HG03378 (cell line): ENCODE results near the gene SYK.
"Not testable (repeated sequence)": the region's sequence is repeated elsewhere in the genome, so short reads cannot be mapped to it uniquely, and the experiment has no call there.

Experiments used
- ATAC-seq: cut with Tn5 transposase; IDR thresholded peaks from one replicate; pipeline ENCODE4 v1.9.1; 2021; ENCODE audit warnings: mild to moderate bottlenecking, moderate library complexity; ENCODE audit not compliant: unreplicated experiment

The SYK gene

GRCh38 chr9:90795084-90795483 is 6.5 kb upstream of the SYK start:
- ATAC-seq, result peak; percentile 42

DNA sequence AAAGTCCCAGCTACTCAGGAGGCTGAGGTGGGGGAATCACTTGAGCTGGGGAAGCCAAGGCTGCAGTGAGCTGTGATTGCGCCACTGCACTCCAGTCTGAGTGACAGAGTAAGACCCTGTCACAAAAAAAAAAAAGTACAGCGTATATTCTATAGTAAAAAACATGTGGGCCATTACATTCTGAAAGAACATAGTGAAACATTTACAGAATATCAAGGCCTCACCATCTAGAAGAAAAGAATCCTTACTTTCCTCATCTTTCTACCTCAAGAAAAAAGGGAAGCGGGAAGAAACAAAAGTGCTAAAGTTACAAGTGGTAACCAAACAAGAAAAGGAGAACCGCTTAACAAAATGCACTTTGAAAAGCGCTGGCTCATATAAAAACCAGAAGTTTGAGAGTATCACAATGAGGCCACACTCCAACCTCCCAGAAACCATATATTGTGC is 5.7 kb upstream of the SYK start:
- ATAC-seq, result no peak

- no peak for ATAC-seq
Measured at GRCh38 chr9:90799271-90799852, 2.3 kb upstream of the SYK start.

GRCh38 chr9:90801973-90802322 is 329 bp downstream of the SYK start:
- ATAC-seq, result no peak

- no peak for ATAC-seq
Measured at GRCh38 chr9:90802386-90802985, 867 bp downstream of the SYK start.

DNA sequence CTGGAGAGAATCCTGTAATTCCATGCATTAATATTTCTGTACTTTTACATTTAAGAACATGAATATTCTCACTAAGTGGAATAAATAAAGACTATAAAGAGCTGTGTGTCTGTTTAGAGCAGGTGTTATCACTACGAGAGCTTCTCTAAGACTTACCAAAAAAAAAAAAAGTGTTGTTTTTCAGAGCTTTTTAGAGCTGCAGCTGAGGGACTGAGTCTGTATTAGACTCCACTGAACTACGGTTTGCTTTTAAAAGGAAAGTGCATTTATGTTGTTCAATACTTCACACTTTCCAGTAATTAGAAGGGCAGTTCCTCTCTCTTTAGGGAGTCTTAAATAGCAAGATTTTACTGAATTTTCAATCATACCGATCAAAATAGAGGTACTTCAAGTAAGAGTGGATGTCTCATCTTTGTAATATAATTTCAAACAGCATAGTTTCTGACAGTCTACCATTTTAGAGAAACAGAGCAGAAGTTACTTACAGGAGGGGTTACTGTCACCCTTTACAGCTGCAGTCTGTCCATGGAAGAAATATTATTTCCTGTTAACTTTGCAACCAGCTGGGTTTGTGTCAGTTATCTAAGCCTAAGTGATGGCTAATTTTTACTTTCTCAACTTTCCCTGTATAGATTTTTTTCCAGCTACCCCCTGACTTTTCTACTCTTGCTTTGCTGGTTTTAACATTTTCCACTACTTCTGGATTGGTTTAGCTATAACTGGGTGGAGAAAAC is 2.4 kb downstream of the SYK start:
- ATAC-seq, result no peak

GRCh38 chr9:90805006-90805996 is 3.7 kb downstream of the SYK start:
- no peak for ATAC-seq

DNA sequence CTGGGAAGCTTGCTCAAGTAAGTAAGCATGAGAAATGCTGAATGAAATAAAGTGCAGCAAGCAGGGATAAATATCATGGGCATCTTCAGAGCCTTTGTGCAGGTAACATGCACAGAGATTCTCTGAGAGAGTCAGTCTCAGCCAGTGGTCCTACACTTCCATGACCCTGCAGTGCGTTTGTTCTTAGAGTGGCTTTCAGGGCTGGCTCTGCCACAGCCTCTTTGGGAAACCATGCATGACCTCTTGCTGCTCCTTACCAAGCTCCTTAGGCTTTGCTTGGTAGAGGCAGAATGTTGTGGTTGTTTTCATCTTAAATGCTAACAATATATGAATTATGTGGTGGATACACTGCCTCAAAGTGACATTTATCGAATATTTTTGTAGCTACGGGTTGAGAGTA is 5.4 kb downstream of the SYK start:
- ATAC-seq, result no peak

- no peak for ATAC-seq
Measured at GRCh38 chr9:90808398-90808797, 6.8 kb downstream of the SYK start.

DNA sequence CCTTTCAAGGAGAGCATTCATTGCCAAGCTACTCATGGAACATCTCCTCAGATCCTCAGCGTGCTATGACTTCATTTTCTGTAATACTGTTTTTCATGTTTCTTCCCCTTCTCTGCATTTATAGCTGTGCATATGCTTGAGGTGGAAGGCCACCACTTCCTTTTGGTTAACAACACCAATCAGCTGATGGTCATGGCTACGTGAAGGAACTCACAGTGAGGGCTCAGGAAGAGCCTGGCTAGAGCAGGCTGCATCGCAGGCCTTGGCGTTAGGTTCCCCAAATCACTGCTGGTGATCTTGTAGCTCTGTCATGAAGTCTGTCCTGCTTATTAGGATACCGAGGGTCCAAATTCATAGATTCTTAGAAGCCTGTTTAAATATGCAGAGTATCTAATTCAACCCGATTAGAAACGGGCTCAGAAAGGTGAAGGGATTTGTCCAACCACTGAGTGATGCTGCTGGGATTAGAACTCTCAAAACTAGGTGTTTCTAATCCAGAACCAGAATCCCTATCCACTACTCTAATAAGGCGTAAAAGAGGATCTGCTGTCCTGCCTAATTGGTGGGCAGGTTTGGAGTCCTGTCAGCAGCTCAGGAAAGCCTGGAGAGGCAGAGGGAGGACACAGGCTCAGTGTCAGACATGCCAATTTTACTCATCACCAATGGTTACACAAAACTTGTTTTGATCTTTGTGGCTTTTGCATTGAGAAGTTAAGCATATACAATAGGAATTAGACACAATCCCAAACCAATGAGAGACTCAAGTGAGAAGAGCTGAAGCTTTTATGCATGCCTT is 7.5 kb downstream of the SYK start:
- no peak for ATAC-seq

- ATAC-seq, result no peak
Measured at GRCh38 chr9:90810691-90811090, 9.1 kb downstream of the SYK start.

DNA sequence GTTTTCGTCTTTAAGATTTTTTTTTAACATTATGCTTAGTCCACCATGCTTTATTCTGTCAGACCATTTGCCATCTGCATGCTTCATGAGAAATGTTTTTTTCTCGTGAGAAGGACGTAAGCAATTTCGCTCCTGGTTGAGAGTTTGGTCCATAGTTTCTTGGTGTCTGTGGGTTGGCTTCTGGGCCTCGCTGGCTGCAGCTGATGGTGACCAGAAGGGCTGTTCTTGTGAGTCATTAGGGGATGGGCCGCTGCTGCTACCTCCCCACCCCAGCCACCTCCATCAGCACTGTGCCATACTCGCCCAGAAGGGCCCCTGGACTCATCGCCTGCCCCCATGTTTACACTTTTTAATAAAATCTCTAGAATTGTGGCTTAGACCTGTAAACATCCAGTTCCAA is 11.4 kb downstream of the SYK start:
- ATAC-seq, result no peak

DNA sequence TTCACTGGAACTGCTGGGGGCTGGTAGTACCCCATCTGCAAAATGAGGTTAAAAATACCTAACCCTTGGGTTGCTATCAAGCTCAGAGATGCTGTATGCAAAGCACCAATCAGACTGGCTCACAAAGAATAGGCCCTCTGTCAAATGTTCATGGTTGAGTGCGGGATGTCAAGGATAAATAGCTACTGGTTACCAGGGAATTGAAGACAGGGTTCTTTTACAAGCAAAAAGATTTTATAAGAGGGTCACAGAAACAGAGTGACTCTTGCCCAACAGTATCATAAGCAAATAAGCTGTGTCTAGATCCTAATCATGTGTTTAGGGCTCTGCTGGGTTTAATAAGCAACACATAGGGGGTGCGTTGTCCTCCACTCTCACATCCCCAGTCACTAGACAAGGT is 11.9 kb downstream of the SYK start:
- no peak for ATAC-seq

DNA sequence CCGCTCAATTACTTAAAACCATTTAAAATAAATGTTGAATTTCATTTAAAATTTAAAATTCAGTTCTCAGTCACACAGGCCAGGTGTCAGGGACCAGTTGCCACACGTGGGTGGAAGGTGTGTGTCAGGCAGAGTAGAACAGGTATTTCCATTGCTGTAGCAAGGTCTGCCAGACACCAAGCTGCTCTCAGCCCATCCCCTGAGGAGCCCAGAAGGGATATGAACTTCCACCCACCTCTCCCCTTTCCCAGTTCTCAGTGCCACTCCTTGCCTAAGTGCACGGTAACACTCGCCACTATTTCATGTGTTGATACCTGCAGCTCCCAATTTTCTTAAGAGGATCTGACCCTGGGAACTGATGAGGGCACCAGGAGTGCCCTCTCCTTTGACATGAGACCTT is 12.7 kb downstream of the SYK start:
- no peak for ATAC-seq

DNA sequence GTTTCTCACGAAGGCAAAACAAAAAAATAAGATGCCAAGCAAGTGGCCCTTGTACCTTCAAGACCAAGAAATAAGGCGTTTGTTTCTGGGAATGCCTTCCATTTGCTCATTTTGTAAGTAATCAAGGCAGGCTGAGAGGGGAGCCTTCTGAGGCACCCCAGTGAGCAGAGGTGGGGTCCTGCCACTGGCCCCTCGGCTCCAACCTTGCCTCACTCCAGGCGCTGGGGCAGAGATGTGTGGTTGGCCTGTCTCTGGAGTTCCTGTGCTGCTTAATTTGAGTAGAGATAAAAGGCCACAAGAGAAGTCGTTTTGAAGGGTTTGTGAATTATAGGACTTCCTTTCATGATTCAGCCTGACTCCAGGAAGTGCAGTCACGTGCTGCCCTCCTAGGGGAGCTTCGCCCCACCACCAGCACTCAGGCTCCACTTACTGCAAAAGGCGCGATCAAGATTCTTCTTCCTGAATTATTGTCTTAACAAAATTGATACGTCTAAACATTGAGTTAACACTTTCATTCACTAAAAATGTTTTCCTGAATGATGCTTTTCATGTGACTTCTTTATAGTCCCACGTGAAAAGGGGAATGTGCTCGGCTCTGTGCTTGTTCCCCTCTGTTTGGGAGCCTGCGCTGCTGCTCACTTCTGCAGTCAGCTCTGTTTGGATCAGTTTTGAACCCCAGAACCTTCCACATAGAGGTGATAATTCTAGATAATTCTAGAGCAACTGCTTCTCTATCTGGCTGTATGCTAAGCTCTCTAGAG is 13.7 kb downstream of the SYK start:
- ATAC-seq, result no peak

GRCh38 chr9:90815944-90816357 is 14.3 kb downstream of the SYK start:
- no peak for ATAC-seq

- no peak for ATAC-seq
Measured at GRCh38 chr9:90816690-90817089, 15.1 kb downstream of the SYK start.

GRCh38 chr9:90818279-90818678 is 16.7 kb downstream of the SYK start:
- no peak for ATAC-seq

GRCh38 chr9:90820406-90820805 is 18.8 kb downstream of the SYK start:
- not testable (repeated sequence) for ATAC-seq

DNA sequence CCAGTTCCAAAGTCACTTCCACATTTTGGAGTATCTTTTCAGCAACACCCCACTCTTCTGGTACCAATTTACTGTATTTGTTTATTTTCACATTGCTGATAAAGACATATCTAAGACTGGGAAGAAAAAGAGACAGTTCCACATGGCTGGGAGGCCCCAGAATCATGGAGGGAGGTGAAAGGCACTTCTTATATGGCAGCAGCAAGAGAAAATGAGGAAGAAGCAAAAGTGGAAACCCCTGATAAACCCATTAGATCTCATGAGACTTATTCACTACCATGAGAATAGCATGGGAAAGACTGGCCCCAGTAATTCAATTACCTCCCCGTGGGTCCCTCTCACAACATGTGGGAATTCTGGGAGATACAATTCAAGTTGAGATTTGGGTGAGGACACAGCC is 19.6 kb downstream of the SYK start:
- not testable (repeated sequence) for ATAC-seq
